OCI-LY3 (cell line): Measurements from ENCODE around the gene ZFYVE28.

Experiments used
- CTCF ChIP-seq: fragments of 200-600, 300-600 bp; sonication (generic); IDR thresholded peaks from 2 replicates; pipeline ENCODE4 v1.5.1; 2014; ENCODE audit warnings: antibody characterized with exemption, low read length, low read depth
- EZH2phosphoT487 ChIP-seq: fragments of 200-600 bp; shearing (Covaris generic); IDR thresholded peaks from 2 replicates; pipeline ENCODE4 v1.6.1; 2018; ENCODE audit warnings: antibody characterized with exemption, mixed run types, low read depth

- TF ChIP-seq CTCF (no peak), EZH2phosphoT487 (no peak)
These were observed 165.0 kb downstream of the ZFYVE28 start for GRCh38 chr4:2253160-2254084.
